Uterus (tissue), 4 donors: ENCODE measurements around the gene ZC4H2. TPM values are rescaled to one million over a fixed set of nuclear protein-coding genes. Genes with fewer than 3 reads are reported as not detected.
"Not testable (repeated sequence)": the region's sequence is repeated elsewhere in the genome, so short reads cannot be mapped to it uniquely, and the experiment has no call there.

ENCODE experiments used
- DNase-seq, 2 donors: peaks; one replicate each; pipeline ENCODE4 v3.0.0-alpha.2; 2019 to 2020
- H3K27ac ChIP-seq, 2 donors: fragments of 200-600 bp; sonication (generic); 1 replicate in 1 of 2; 2 replicates in 1 of 2; pipeline ENCODE4 v1.5.1; 2016 to 2018
- H3K27me3 ChIP-seq, 2 donors: fragments of 200-600 bp; sonication (generic); one replicate each; pipeline ENCODE4 v1.5.1; 2018 to 2019; ENCODE audit warnings: control low read depth in 1 of 2
- H3K36me3 ChIP-seq, 2 donors: fragments of 200-600 bp; sonication (generic); one replicate each; pipeline ENCODE4 v1.5.1; 2019; ENCODE audit warnings: control low read depth in 1 of 2
- H3K4me1 ChIP-seq, 2 donors: fragments of 200-600 bp; sonication (generic); one replicate each; pipeline ENCODE4 v1.5.1; 2018 to 2019; ENCODE audit warnings: control low read depth in 1 of 2
- H3K4me3 ChIP-seq, 2 donors: fragments of 200-600 bp; sonication (generic); 1 replicate in 1 of 2; 2 replicates in 1 of 2; pipeline ENCODE4 v1.5.1; 2018 to 2019; ENCODE audit warnings: mild to moderate bottlenecking in 1 of 2
- H3K9me3 ChIP-seq, 2 donors: fragments of 200-600 bp; sonication (generic); one replicate each; pipeline ENCODE4 v1.5.1; 2019; ENCODE audit warnings: control low read depth in 1 of 2
- CTCF ChIP-seq, 4 experiments: fragments of 200-600 bp in 2 of 4; fragments of 450-650 bp in 2 of 4; sonication (generic) in 2 of 4; IDR thresholded peaks; one replicate each; pipeline ENCODE4 v1.5.1; 2016 to 2019; ENCODE audit warnings: antibody characterized with exemption in 4 of 4, mild to moderate bottlenecking in 2 of 4, moderate library complexity in 1 of 4
- POLR2A ChIP-seq, 2 donors: fragments of 450-650 bp; IDR thresholded peaks; one replicate each; pipeline ENCODE4 v1.6.1; 2016; ENCODE audit warnings: antibody characterized with exemption in 2 of 2, mild to moderate bottlenecking in 1 of 2, moderate library complexity in 1 of 2
- intact Hi-C: fragments of 100-400 bp; cut with DNase I; formaldehyde crosslinking; loops from one replicate; pipeline ENCODE4 v1.15.1; 2023; ENCODE audit warnings: low total_unique reads
- total RNA-seq, 4 donors: library from RNA; depleted of rRNA in 3 of 4; stranded (reverse); fragments of >200 nt in 3 of 4; gene quantifications; one replicate each; pipeline versions ENCODE4 v1.1.0 to v1.2.4, GENCODE V29; 2014 to 2023
- donor health status: DM: yes; HTN: yes; CAD: no.

Gene ZC4H2
- 10 to 100 TPM in 3 of 4 donors, 1 to 10 TPM in 1; 9.2 to 47.4 (median 13.3) TPM for total RNA-seq

- intact Hi-C loops: no loop called here
- Histone ChIP-seq H3K4me1 (no peaks in the 10 kb centered on the region), H3K27ac (peak within 1 kb of the TSS; percentile 46 to 66), H3K36me3 (no peaks in the 10 kb centered on the region), H3K9me3 (no peaks in the 10 kb centered on the region), H3K27me3 (no peaks in the 10 kb centered on the region), H3K4me3 (peak within 1 kb of the TSS; percentile 34 to 43)
- TF ChIP-seq CTCF (IDR thresholded peaks at IDR 0.05): no peak
- no peak for TF ChIP-seq POLR2A (IDR thresholded peaks at IDR 0.05)
- peak; percentile 70 to 74 for DNase-seq
These were observed at the start of gene ZC4H2 for GRCh38 chrX:64975989-64976672. TSS of gene ZC4H2 (minus strand) at chrX:64976450. CDS start at chrX:64976377, 73 bp downstream.

GRCh38 chrX:65017451-65017850, 41.2 kb upstream of the ZC4H2 start:
- intact Hi-C loops: no loop called here
- H3K9me3 ChIP-seq: no peaks in the 10 kb centered on the region
- H3K4me3 ChIP-seq: no peak overlapping the region
- no peaks in the 10 kb centered on the region for H3K27me3 ChIP-seq
- DNase-seq: no peak
- H3K4me1 ChIP-seq: no peaks in the 10 kb centered on the region
- TF ChIP-seq POLR2A (IDR thresholded peaks at IDR 0.05): no peak
- TF ChIP-seq CTCF (IDR thresholded peaks at IDR 0.05): no peak
- H3K27ac ChIP-seq: peak overlapping the region in 1 of 2 donors; percentile 24
- H3K36me3 ChIP-seq: no peaks in the 10 kb centered on the region

- H3K4me1 ChIP-seq: no peaks in the 10 kb centered on the region
- H3K9me3 ChIP-seq: no peaks in the 10 kb centered on the region
- H3K4me3 ChIP-seq: no peak overlapping the region
- intact Hi-C loops: no loop called here
- TF ChIP-seq CTCF (IDR thresholded peaks at IDR 0.05) (no peak), POLR2A (IDR thresholded peaks at IDR 0.05) (no peak)
- no peaks in the 10 kb centered on the region for H3K36me3 ChIP-seq
- DNase-seq: no peak
- no peaks in the 10 kb centered on the region for H3K27me3 ChIP-seq
- H3K27ac ChIP-seq: no peak overlapping the region
These were observed 38.0 kb upstream of the ZC4H2 start for GRCh38 chrX:65014230-65014629.

GRCh38 chrX:65009459-65009858, 33.2 kb upstream of the ZC4H2 start:
- no peak for DNase-seq
- H3K27me3 ChIP-seq: no peaks in the 10 kb centered on the region

GRCh38 chrX:65002208-65002607, 26.0 kb upstream of the ZC4H2 start:
- DNase-seq, H3K4me1 ChIP-seq, H3K27ac ChIP-seq, H3K4me3 ChIP-seq, intact Hi-C loops, H3K27me3 ChIP-seq, H3K36me3 ChIP-seq, H3K9me3 ChIP-seq: not testable (repeated sequence)

More at GRCh38 chrX:65009459-65009858, 33.2 kb upstream of the ZC4H2 start:
- Histone ChIP-seq H3K4me1 (no peaks in the 10 kb centered on the region), H3K36me3 (no peaks in the 10 kb centered on the region), H3K4me3 (no peak overlapping the region), H3K27ac (no peak overlapping the region), H3K9me3 (no peaks in the 10 kb centered on the region)
- intact Hi-C loops: no loop called here
- TF ChIP-seq POLR2A (IDR thresholded peaks at IDR 0.05) (no peak), CTCF (IDR thresholded peaks at IDR 0.05) (no peak)
